Heart right ventricle (tissue), 16 donors: Measurements from ENCODE around the gene CLEC14A. TPM values are rescaled to one million over a fixed set of nuclear protein-coding genes. Genes with fewer than 3 reads are reported as not detected.

Experiments used
- ATAC-seq, 8 donors: fragments of 200-7000 bp; cut with Tn5 transposase; one replicate each; pipeline ENCODE4 v1.9.1; 2020; ENCODE audit warnings: mild to moderate bottlenecking in 8 of 8, moderate library complexity in 8 of 8, moderate number of reproducible peaks in 1 of 8
- DNase-seq, 2 donors: peaks; one replicate each; pipeline ENCODE4 v3.0.0-alpha.2; 2020
- H3K27ac ChIP-seq, 10 donors: fragments of 200-600 bp; sonication (generic) in 2 of 10; one replicate each; pipeline versions ENCODE4 v1.5.0 to v1.8.0; 2020 to 2022; ENCODE audit warnings: mild to moderate bottlenecking in 3 of 10
- H3K27me3 ChIP-seq, 7 donors: fragments of 200-600 bp; one replicate each; pipeline ENCODE4 v1.8.0; 2021 to 2022; ENCODE audit warnings: mild to moderate bottlenecking in 2 of 7
- H3K36me3 ChIP-seq, 9 donors: fragments of 200-600 bp; sonication (generic) in 1 of 9; one replicate each; pipeline versions ENCODE4 v1.5.0 to v1.8.0; 2020 to 2022; ENCODE audit warnings: mild to moderate bottlenecking in 2 of 9
- H3K4me1 ChIP-seq, 9 donors: fragments of 200-600 bp; sonication (generic) in 1 of 9; one replicate each; pipeline versions ENCODE4 v1.5.0 to v1.8.0; 2020 to 2022; ENCODE audit warnings: mild to moderate bottlenecking in 4 of 9
- H3K4me3 ChIP-seq, 10 donors: fragments of 200-600 bp; sonication (generic) in 2 of 10; one replicate each; pipeline versions ENCODE4 v1.5.0 to v1.8.0; 2020 to 2022; ENCODE audit warnings: mild to moderate bottlenecking in 7 of 10, moderate library complexity in 2 of 10
- H3K9me3 ChIP-seq, 11 donors: fragments of 200-600 bp in 10 of 11; sonication (generic) in 2 of 11; one replicate each; pipeline versions ENCODE4 v1.5.0 to v1.8.0; 2013 to 2022; ENCODE audit warnings: mild to moderate bottlenecking in 2 of 11, control low read depth in 1 of 11, moderate library complexity in 1 of 11
- WGBS, 2 donors: extraction: QIAGEN DNeasy Blood & Tissue Kit; methylation state at CpG; one replicate each; pipeline ENCODE4 v1.1.7; 2013; ENCODE audit warnings: inconsistent platforms in 1 of 2; 5-methylcytosine and 5-hydroxymethylcytosine counted together
- intact Hi-C, 10 donors: fragments of 100-400 bp; cut with DNase I; formaldehyde crosslinking; loops; one replicate each; pipeline versions ENCODE4 v1.11.1 to v1.14.2; 2022
- polyA plus RNA-seq, 2 donors: library from polyadenylated mRNA; stranded (reverse); fragments of 200-250 nt; gene quantifications; one replicate each; pipeline ENCODE4 v1.2.3, GENCODE V29; 2013
- total RNA-seq, 10 donors: library from RNA; stranded (reverse); fragmentation: NEBNext Ultra II Directional in 3 of 10; extraction: Animal tissue kit (Norgen Biotek cat#: 25700) in 3 of 10; gene quantifications; one replicate each; pipeline versions ENCODE4 v1.2.1 to v1.2.4, GENCODE V29; 2021 to 2023
- TF ChIP-seq, protein P1 (sequence below), 9 donors: fragments of 200-600 bp; sonication (generic) in 2 of 9; IDR thresholded peaks; one replicate each; pipeline versions ENCODE4 v1.5.0 to v1.8.0; 2021 to 2022; ENCODE audit warnings: antibody characterized with exemption in 9 of 9, mild to moderate bottlenecking in 5 of 9, moderate library complexity in 1 of 9
- donor health status: Arrhythmogenic right ventricular cardiomyopathy.
- donor health status: ischemic (EF 13 %, LVEDD 7.1; RV severe dilation, severe dysfunction).
- donor health status: healthy with polysubstance abuse.
- donor health status: DM: no; HTN: yes; CAD: no.
- donor health status: DM: no; HTN: no; CAD: no.
- donor health status: ischemic (EF 25% LVEDD 6.9; RV normal size, moderate dysfunction).
- donor health status: ischemic (EF 25% LVEDD 5.7; RV mildly dilated, moderate dysfunction).
- donor health status: healthy.
- donor health status: DM: yes; HTN: yes; CAD: no.
- donor health status: Ischemic cardiomyopathy.
- donor health status: ischemic (EF 35%, LVEDD 5.7; RV mildly dilated, moderate dysfunction).
- donor health status: nonischemic (EF 11% LVEDD 7.7; RV severe dilation, severe dysfunction).
- donor health status: DM: yes; HTN: yes; CAD: no.
- donor health status: PGD.
- donor health status: ischemic (EF 29% LVEDD 5.4; RV normal size, mild dysfunction).
- donor health status: nonischemic (EF 23%, LVEDD 6.1; RV moderate dilation, normal function).

The CLEC14A gene
- total and polyA plus RNA-seq, 12 donors, result 18.4 to 71.8 (median 37.1) TPM

DNA sequence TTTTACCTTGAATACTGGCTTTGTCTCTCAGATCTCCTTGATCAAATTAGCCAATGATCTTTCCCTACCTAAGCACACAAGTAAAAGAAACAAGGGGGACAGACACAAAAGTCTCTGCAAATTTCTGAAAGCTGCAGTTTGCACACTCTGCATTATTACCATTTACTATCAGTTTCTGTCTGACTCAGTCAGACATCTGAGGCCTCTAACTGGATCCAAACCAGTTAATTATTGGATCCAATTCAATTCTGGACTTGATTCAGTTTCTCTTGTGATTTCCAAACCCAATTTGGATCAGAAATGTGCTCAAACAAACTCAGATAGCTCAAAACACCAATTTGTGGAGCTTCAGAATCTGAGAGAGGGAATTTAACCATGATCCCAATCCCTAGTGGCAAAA, 31.6 kb downstream of the CLEC14A start:
- no peak for DNase-seq

GRCh38 chr14:38221077-38221476, 34.8 kb downstream of the CLEC14A start:
- ATAC-seq (no peak), DNase-seq (no peak)
- H3K36me3 ChIP-seq, result no peaks in the 10 kb centered on the region
- intact Hi-C loops, result no loop called here
- H3K27ac ChIP-seq, result no peak overlapping the region
- 87 to 96% methylated on average over 3 of the region's 3 CpGs for WGBS, 2 donors
- no peak overlapping the region for H3K4me3 ChIP-seq
- no peaks in the 10 kb centered on the region for H3K9me3 ChIP-seq
- TF ChIP-seq, protein P1, sequence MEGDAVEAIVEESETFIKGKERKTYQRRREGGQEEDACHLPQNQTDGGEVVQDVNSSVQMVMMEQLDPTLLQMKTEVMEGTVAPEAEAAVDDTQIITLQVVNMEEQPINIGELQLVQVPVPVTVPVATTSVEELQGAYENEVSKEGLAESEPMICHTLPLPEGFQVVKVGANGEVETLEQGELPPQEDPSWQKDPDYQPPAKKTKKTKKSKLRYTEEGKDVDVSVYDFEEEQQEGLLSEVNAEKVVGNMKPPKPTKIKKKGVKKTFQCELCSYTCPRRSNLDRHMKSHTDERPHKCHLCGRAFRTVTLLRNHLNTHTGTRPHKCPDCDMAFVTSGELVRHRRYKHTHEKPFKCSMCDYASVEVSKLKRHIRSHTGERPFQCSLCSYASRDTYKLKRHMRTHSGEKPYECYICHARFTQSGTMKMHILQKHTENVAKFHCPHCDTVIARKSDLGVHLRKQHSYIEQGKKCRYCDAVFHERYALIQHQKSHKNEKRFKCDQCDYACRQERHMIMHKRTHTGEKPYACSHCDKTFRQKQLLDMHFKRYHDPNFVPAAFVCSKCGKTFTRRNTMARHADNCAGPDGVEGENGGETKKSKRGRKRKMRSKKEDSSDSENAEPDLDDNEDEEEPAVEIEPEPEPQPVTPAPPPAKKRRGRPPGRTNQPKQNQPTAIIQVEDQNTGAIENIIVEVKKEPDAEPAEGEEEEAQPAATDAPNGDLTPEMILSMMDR (IDR thresholded peaks at IDR 0.05), result no peak
- no peaks in the 10 kb centered on the region for H3K4me1 ChIP-seq
- H3K27me3 ChIP-seq, result no peaks in the 10 kb centered on the region

More for the DNA sequence above, 31.6 kb downstream of the CLEC14A start:
- no peaks in the 10 kb centered on the region for H3K9me3 ChIP-seq
- H3K27me3 ChIP-seq, result no peaks in the 10 kb centered on the region
- H3K36me3 ChIP-seq, result no peaks in the 10 kb centered on the region
- no peak overlapping the region for H3K4me3 ChIP-seq
- TF ChIP-seq, protein P1 (IDR thresholded peaks at IDR 0.05), result no peak
- no peak overlapping the region for H3K27ac ChIP-seq
- no peaks in the 10 kb centered on the region for H3K4me1 ChIP-seq
- no peak for ATAC-seq
- intact Hi-C loops, result no loop called here

DNA sequence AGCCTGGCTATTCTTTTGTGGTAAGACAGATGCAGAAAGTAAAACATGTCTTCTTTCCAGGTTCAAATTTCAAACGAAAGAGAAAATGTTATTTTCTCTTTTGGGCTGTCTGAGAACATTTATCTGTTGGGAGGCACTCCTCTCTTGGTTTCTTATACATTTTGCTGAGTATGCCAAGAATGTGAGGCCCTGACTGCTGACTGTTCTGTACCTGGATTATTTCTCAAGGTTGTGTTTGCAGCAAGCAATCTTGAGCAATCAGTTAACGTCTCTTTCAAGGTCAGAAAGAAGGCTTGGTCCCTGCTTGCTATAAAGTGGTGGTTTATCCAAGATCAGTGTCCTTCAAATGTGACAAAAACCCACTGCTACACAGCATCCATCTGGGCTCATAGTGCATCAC, 38.3 kb downstream of the CLEC14A start:
- no peak for ATAC-seq
- TF ChIP-seq, protein P1 (IDR thresholded peaks at IDR 0.05), result no peak
- Histone ChIP-seq H3K4me3 (no peak overlapping the region), H3K9me3 (no peaks in the 10 kb centered on the region), H3K36me3 (no peaks in the 10 kb centered on the region), H3K27me3 (peaks cover 0 to 11% (median 0%) of the 10 kb centered on the region in 7 donors), H3K27ac (no peak overlapping the region), H3K4me1 (no peaks in the 10 kb centered on the region)
- intact Hi-C loops, result no loop called here
- DNase-seq, result no peak
- 55 to 58% methylated on average over 2 of the region's 2 CpGs for WGBS, 2 donors

DNA sequence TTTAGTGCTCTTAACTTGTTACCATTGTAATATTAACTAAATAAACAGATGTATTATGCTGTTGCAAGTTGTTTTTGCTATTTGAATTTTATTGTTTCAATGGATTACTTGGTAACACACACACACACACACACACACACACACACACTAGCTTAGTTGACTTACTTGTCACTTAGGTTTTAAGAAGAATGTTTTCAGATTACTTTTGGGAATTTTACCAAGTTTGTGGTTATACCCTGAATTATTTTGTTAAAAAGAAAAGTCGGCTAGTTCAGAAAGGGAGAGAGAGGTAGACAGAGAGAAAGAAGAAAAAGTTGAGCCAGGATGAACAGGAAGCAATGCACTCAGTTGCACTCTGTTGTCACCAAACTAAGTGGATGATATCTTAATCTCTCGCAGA, 42.9 kb downstream of the CLEC14A start:
- no peak for DNase-seq
- H3K36me3 ChIP-seq, result no peaks in the 10 kb centered on the region
- ATAC-seq, result no peak
- peaks cover 0 to 34% (median 20%) of the 10 kb centered on the region in 9 donors for H3K4me1 ChIP-seq
- 77 to 80% methylated on average over 2 of the region's 2 CpGs for WGBS, 2 donors
- no peaks in the 10 kb centered on the region for H3K9me3 ChIP-seq
- no peak overlapping the region for H3K4me3 ChIP-seq
- intact Hi-C loops, result no loop called here
- peaks cover 0 to 56% (median 41%) of the 10 kb centered on the region in 7 donors for H3K27me3 ChIP-seq
- H3K27ac ChIP-seq, result no peak overlapping the region
- TF ChIP-seq, protein P1 (IDR thresholded peaks at IDR 0.05), result no peak
